CD1c-positive myeloid dendritic cell (primary cell): ENCODE data around the gene PUS3.

Experiments used
- DNase-seq: peaks from one replicate; pipeline ENCODE4 v3.0.0-alpha.2; 2016; ENCODE audit errors: extremely low spot score

PUS3 gene

GRCh38 chr11:125902927-125903710 is at the start of gene PUS3:
TSS of gene PUS3 (minus strand) at chr11:125903206. CDS start at chr11:125896284, 6,922 bp downstream.
- DNase-seq: peak; percentile 93

GRCh38 chr11:125952559-125952958 is 49.6 kb upstream of the PUS3 start:
- no peak for DNase-seq

GRCh38 chr11:125951731-125952130 is 48.7 kb upstream of the PUS3 start:
- no peak for DNase-seq

- DNase-seq: no peak
Measured at GRCh38 chr11:125950696-125951651, 48.0 kb upstream of the PUS3 start.

GRCh38 chr11:125950178-125950490 is 47.1 kb upstream of the PUS3 start:
- DNase-seq: no peak

GRCh38 chr11:125949271-125950177 is 46.5 kb upstream of the PUS3 start:
- no peak for DNase-seq

GRCh38 chr11:125948278-125949051 is 45.5 kb upstream of the PUS3 start:
- DNase-seq: no peak

- DNase-seq: no peak
Measured at GRCh38 chr11:125947419-125948277, 44.6 kb upstream of the PUS3 start.

GRCh38 chr11:125946712-125947418 is 43.9 kb upstream of the PUS3 start:
- DNase-seq: no peak

GRCh38 chr11:125945797-125946520 is 43.0 kb upstream of the PUS3 start, which contains the start of gene VSIG10L2:
TSS of gene VSIG10L2 (plus strand) at chr11:125946044. CDS start at chr11:125946056, 12 bp downstream.
- DNase-seq: no peak

GRCh38 chr11:125945011-125945796 is 42.2 kb upstream of the PUS3 start:
- DNase-seq: no peak

- no peak for DNase-seq
Measured at GRCh38 chr11:125944350-125945010, 41.5 kb upstream of the PUS3 start.

GRCh38 chr11:125943661-125944349 is 40.8 kb upstream of the PUS3 start:
- DNase-seq: no peak

- no peak for DNase-seq
Measured at GRCh38 chr11:125942771-125943428, 39.9 kb upstream of the PUS3 start.

GRCh38 chr11:125941619-125942611 is 38.9 kb upstream of the PUS3 start:
- DNase-seq: no peak
